ENCODE results near the gene PIGL.

PIGL gene

GRCh38 chr17:16354585-16354984, 137.6 kb downstream of the PIGL start:
- Histone ChIP-seq H3K4me2 (ENCODE audit: insufficient read depth, low read length) (no peak overlapping the region), H3K27ac (ENCODE audit: low read length) (no peak overlapping the region), H3K27me3 (ENCODE audit: insufficient read depth, low read length, poor library complexity) (no peaks in the 10 kb centered on the region), H3K4me1 (ENCODE audit: insufficient read depth, low read length) (peaks cover 32% of the 10 kb centered on the region), H4K20me1 (ENCODE audit: insufficient read depth, low read length) (peaks cover 4% of the 10 kb centered on the region; the same call in 1 of the 2 replicates), H3K9ac (ENCODE audit: low read depth, low read length) (no peak overlapping the region), H3K36me3 (ENCODE audit: insufficient read depth, low read length) (peaks cover 8% of the 10 kb centered on the region), H3K79me2 (ENCODE audit: insufficient read depth, low read length) (peaks cover 38% of the 10 kb centered on the region), H3K4me3 (ENCODE audit: low read depth in 1 of 2, low read length in 2 of 2) (no peak overlapping the region), H2AFZ (ENCODE audit: low read depth, low read length) (no peak overlapping the region), H3K9me3 (ENCODE audit: insufficient read depth, low read length, severe bottlenecking) (no peaks in the 10 kb centered on the region)
- ATAC-seq (ENCODE audit: insufficient read depth, low read depth): no peak
- DNase-seq: no peak
- no peak for TF ChIP-seq EZH2 (IDR thresholded peaks at IDR 0.05; ENCODE audit: borderline replicate concordance, low read depth, low read length, severe bottlenecking)
- TF ChIP-seq, protein P1, sequence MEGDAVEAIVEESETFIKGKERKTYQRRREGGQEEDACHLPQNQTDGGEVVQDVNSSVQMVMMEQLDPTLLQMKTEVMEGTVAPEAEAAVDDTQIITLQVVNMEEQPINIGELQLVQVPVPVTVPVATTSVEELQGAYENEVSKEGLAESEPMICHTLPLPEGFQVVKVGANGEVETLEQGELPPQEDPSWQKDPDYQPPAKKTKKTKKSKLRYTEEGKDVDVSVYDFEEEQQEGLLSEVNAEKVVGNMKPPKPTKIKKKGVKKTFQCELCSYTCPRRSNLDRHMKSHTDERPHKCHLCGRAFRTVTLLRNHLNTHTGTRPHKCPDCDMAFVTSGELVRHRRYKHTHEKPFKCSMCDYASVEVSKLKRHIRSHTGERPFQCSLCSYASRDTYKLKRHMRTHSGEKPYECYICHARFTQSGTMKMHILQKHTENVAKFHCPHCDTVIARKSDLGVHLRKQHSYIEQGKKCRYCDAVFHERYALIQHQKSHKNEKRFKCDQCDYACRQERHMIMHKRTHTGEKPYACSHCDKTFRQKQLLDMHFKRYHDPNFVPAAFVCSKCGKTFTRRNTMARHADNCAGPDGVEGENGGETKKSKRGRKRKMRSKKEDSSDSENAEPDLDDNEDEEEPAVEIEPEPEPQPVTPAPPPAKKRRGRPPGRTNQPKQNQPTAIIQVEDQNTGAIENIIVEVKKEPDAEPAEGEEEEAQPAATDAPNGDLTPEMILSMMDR (IDR thresholded peaks at IDR 0.05; ENCODE audit: borderline replicate concordance, extremely low read depth, low read length, poor library complexity, severe bottlenecking): no peak

- ATAC-seq (ENCODE audit: insufficient read depth, low read depth) (no peak), DNase-seq (no peak)
- no peak overlapping the region for H3K4me2 ChIP-seq (ENCODE audit: insufficient read depth, low read length)
- no peak for TF ChIP-seq EZH2 (IDR thresholded peaks at IDR 0.05; ENCODE audit: borderline replicate concordance, low read depth, low read length, severe bottlenecking)
- TF ChIP-seq, protein P1 (IDR thresholded peaks at IDR 0.05; ENCODE audit: borderline replicate concordance, extremely low read depth, low read length, poor library complexity, severe bottlenecking): no peak
- H3K36me3 ChIP-seq (ENCODE audit: insufficient read depth, low read length): no peaks in the 10 kb centered on the region
- no peak overlapping the region for H3K9ac ChIP-seq (ENCODE audit: low read depth, low read length)
- 0 out of 2 replicates have a peak, but pooled peaks cover 2% of the 10 kb centered on the region for H3K79me2 ChIP-seq (ENCODE audit: insufficient read depth, low read length)
- peaks cover 7% of the 10 kb centered on the region for H3K4me1 ChIP-seq (ENCODE audit: insufficient read depth, low read length)
- no peak overlapping the region for H3K27ac ChIP-seq (ENCODE audit: low read length)
- H4K20me1 ChIP-seq (ENCODE audit: insufficient read depth, low read length): no peaks in the 10 kb centered on the region
- no peak overlapping the region for H3K4me3 ChIP-seq (ENCODE audit: low read depth in 1 of 2, low read length in 2 of 2)
- H3K9me3 ChIP-seq (ENCODE audit: insufficient read depth, low read length, severe bottlenecking): no peaks in the 10 kb centered on the region
- no peaks in the 10 kb centered on the region for H3K27me3 ChIP-seq (ENCODE audit: insufficient read depth, low read length, poor library complexity)
- no peak overlapping the region for H2AFZ ChIP-seq (ENCODE audit: low read depth, low read length)
These were observed 141.4 kb downstream of the PIGL start for GRCh38 chr17:16358394-16358793.

DNA sequence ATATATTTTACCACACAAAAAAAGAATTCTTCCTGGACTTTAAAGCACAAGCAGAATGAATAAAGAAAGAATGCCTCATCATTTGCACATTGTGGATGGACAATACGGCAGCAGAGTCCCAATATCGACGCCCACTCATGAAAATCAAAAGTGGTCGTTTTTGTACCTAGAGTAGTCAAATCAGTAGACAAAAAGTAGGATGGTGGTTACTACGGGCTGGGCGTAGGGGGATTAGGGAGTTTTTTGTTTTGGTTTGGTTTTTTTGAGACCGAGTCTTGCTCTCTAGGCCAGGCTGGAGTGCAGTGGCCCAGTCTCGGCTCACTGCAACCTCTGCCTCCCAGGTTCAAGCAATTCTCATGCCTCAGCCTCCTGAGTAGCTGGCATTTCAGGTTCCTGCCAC, 144.9 kb downstream of the PIGL start:
- no peak overlapping the region for H3K27ac ChIP-seq (ENCODE audit: low read length)
- no peak for TF ChIP-seq EZH2 (IDR thresholded peaks at IDR 0.05; ENCODE audit: borderline replicate concordance, low read depth, low read length, severe bottlenecking)
- TF ChIP-seq, protein P1 (IDR thresholded peaks at IDR 0.05; ENCODE audit: borderline replicate concordance, extremely low read depth, low read length, poor library complexity, severe bottlenecking): no peak
- no peaks in the 10 kb centered on the region for H3K4me1 ChIP-seq (ENCODE audit: insufficient read depth, low read length)
- no peaks in the 10 kb centered on the region for H3K79me2 ChIP-seq (ENCODE audit: insufficient read depth, low read length)
- DNase-seq (no peak), ATAC-seq (ENCODE audit: insufficient read depth, low read depth) (no peak)
- no peaks in the 10 kb centered on the region for H3K9me3 ChIP-seq (ENCODE audit: insufficient read depth, low read length, severe bottlenecking)
- no peaks in the 10 kb centered on the region for H3K36me3 ChIP-seq (ENCODE audit: insufficient read depth, low read length)
- H2AFZ ChIP-seq (ENCODE audit: low read depth, low read length): no peak overlapping the region
- H3K27me3 ChIP-seq (ENCODE audit: insufficient read depth, low read length, poor library complexity): no peaks in the 10 kb centered on the region
- H3K4me2 ChIP-seq (ENCODE audit: insufficient read depth, low read length): no peak overlapping the region
- no peak overlapping the region for H3K9ac ChIP-seq (ENCODE audit: low read depth, low read length)
- no peaks in the 10 kb centered on the region for H4K20me1 ChIP-seq (ENCODE audit: insufficient read depth, low read length)
- H3K4me3 ChIP-seq (ENCODE audit: low read depth in 1 of 2, low read length in 2 of 2): no peak overlapping the region
